Measurements from ENCODE around the gene PAIP2.
A peak's percentile ranks its signal among the peaks of the same experiment; 100 is the strongest.
"Not testable (repeated sequence)": the region's sequence is repeated elsewhere in the genome, so short reads cannot be mapped to it uniquely, and the experiment has no call there.

Gene PAIP2

DNA sequence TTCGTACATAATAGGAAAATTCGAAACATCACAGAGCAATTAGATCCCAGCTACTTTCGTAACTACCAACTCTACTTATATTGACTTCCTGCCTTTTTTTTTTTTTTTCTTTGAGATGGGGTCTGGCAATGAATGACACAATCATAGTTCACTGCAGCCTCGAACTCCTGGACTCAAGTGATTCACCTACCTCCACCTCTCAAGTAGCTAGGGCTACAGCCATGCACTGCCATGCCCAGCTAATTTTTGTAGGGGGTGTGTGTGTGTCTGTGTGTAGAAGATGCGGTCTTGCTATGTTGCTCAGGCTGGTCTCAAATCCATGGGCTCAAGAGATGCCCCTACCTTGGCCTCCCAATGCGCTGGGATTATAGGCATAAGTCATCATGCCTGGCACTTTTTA lies 5.8 kb upstream of the PAIP2 start:
- no peak for DNase-seq

DNA sequence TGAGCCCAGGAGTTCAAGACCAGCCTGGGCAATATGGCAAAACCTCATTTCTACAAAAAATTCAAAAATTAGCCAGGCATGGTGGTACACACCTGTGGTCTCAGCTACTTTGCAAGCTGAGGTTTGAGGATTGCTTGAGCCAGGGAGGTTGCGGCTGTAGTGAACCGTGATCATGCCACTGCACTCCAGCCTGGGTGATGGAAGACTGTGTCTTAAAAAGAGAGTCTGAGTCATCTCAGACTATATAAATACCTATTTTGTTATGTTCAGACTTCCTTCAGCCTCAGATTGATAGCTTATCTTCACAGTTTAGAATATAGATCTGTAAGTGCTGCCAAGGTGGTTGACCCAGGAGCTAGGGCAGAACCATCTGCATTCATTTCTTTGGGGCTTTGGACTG lies 1.6 kb upstream of the PAIP2 start:
- DNase-seq, result no peak

DNA sequence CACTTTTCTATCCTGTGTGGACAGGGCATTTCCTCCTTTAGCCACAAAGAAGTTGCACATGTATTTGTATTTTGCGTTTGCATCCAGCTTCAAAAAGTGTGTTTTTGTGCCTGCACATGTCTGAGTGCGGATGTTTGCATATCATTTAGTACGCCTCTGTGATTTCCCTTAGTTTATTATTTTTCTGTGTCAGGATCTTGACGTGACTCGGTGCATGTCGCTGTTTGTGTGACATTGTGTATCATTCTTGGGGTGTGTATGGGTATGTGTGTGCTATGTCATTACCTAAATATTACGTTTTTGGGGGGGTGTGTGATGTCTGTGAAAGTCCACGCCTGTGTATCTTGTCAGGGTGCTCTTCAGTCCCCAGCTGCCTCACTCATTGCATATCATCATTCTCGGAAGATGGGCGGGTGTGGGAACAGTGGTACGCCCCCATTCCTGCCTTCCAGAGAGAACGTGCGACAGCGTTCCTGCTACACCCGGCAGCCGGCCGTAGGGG lies 416 bp upstream of the PAIP2 start:
- no peak for DNase-seq

DNA sequence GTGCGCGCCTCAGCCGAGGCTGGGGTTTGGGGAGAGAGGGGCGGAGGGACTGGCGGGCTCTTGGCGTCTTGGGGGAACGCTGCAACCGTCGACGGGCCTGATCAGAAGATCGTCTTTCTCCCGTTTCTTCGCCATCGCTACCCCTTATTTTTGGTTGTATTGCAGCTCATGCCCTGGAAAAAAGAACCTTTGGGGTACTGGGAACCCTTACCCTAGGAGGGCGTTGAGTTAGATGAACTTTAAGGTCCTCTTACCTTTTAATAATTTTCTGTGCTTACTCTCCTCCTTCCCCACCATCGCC lies 719 bp downstream of the PAIP2 start:
- DNase-seq, result no peak

DNA sequence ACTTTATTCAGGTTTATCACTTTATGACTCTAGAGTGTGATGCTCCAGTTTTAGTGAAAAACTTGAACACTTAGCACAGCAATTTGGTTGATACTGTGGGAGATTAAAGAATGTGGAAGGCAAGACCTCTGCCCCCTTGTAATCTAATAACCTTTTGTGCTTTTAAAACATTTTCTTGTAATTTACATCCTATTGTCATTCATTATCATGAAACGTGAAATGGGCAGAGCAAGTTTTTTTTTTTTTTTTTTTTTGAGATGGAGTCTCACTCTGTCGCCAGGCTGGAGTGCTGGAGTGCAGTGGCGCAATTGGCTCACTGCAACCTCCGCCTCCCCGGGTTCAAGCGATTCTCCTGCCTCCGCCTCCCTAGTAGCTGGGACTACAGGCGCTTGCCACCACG lies 1.8 kb downstream of the PAIP2 start:
- DNase-seq, result no peak

DNA sequence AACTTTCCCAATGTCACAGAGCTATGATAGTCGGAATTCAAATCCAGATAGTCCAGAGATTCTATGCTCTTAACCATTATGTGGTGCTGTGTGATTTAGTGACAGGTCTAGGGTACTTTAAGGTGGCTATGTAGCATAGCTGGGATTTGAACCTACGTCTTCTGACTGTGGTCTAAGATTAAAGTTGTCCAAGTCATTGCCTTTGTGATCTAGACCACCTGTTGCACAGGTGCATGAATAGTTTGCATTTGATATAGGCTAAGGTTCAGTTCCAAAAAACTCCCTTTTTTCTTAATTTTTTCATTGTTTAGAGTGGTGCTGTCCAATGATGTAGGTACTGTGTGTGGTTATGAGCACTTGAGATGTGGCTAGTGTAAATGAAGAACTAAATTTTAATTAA lies 2.5 kb downstream of the PAIP2 start:
- no peak for DNase-seq

DNA sequence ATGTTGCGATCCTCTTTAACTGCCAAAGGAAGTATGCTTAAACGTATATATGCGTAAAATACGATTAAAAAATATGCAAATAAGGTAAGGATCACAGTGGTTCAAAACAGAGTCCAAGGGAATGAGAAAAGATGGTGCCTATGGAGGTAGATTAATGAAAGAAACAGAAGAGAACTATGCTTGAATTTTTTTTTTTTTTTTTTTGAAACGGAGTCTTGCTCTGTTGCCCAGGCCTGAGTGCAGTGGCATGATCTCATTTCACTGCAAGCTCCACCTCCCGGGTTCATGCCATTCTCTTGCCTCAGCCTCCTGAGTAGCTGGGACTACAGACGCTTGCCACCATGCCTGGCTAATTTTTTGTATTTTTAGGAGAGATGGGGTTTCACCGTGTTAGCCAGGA lies 3.8 kb downstream of the PAIP2 start:
- DNase-seq, result not testable (repeated sequence)

DNA sequence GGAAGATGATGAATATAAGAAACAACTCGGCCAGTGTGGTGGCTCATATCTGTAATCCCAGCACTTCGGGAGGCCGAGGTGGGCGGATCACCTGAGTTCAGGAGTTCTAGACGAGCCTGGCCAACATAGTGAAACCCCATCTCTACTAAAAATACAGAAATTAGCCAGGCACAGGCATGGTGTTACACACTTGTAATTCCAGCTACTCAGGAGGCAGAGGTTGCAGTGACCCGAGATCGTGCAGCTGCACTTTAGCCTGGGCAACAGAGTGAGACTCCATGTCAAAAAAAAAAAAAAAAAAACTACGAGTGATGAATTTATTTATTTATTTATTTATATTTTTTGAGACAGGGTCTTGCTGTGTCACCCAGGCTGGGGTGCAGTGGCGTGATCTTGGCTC lies 6.2 kb downstream of the PAIP2 start:
- DNase-seq, result not testable (repeated sequence)

DNA sequence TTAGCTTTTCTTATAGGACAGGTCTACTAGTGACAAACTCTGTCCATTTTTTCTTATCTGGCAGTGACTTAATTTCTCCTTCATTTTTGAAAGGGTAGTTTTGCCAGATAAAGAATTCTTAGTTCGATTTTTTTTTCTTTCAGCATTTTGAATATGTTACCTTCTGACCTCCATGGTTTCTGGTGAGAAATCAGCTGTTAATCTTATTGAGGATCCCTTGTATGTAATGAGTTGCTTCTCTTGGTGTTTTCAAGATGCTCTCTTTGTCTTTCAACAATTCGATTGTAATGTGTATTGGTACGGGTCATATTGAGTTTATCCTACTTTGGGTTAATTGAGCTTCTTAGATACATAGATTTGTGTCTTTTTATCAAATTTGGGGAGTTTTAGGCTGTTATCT lies 12.5 kb downstream of the PAIP2 start:
- no peak for DNase-seq

DNA sequence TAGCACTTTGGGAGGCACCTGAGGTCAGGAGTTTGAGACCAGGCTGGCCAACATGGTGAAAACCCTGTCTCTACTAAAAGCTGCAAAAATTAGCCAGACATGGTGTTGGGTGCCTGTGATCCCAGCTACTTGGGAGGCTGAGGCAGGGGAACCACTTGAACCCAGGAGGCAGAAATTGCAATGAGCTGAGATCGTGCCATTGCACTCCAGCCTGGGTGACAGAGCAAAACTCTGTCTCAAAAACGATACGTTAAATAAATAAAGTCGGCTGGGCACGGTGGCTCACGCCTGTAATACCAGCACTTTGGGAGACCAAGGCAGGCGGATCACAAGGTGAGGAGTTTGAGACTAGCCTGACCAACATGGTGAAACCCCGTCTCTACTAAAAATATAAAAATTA lies 14.2 kb downstream of the PAIP2 start:
- DNase-seq, result not testable (repeated sequence)

DNA sequence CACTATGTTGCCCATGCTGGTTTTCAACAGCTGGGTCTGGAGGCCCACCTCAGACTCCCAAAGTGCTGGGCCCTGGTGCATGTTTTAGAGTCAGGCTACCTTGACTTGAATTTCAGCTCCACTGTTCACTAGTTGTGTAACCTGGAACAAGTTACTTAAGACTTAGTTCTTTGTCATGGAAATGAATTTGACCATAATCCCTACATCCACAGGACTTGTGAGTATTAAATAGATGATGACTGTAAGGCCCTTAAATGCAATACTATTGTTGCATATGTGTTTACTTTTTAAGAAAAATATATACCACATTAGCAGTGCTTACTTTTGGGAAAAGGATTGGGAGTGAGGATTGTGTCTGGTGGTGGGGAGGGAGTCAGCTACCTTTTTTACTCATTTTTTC lies 16.4 kb downstream of the PAIP2 start:
- DNase-seq, result no peak

DNA sequence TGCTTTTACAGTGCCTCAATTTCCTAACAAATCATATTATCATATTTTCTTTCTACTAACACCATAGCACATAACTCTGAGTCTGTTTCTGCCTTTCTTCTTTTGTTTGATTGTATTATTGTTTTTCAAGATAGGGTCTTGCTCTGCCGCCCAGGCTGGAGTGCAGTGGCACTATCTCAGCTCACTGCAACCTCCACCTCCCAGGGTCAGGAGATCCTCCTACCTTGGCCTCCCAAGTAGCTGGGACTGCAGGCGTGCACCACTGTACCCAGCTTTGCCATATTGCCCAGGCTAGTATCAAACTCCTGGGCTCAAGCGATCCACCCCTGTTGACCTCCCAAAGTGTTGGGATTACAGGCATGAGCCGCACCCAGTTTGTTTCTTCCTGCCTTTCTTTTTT lies 18.7 kb downstream of the PAIP2 start:
- peak; percentile 19 for DNase-seq

DNA sequence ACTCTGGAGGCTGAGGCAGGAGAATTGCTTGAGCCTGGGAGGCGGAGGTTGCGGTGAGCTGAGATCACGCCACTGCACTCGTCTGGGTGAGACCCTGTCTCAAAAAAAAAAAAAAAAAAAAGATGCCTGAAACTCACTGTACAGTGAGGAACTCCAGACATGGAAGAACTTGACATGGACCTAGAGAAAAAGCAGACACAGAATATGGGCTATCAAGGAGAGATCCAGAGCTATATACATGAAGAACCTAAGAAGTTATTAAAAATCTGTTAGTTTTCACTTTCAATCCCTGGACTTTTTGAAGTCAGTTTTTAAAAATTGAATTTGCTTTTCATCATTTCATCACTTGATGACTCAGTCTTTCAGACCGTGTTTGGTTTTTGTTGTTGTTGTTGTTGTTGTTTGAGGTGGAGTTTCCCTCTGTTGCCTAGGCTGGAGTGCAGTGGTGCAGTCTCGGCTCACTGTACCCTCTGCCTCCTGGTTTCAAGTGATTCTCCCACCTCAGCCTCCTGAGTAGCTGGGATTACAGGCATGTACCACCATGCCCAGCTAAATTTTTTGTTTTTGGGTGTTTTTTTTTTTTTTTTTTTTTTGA lies 20.3 kb downstream of the PAIP2 start:
- peak; percentile 2 for DNase-seq

DNA sequence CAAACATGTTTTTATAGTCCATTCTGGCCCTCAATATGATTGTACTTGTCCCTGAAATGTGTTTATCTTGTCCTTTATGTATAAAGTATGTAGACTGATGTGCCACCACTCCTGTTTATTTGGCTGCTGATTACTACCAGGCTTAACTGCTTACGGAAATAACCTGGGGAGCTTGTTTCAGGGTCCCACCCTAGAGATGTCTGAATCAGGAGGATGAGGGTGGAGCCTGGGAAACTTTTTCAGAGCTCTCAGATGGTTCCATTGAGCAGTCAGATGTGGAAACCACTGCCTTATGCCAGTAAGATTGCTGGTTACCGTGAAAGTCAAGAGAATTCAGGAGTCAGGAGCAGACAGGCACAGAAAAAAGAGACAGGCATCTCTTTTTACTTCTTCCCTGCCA lies 22.3 kb downstream of the PAIP2 start:
- peak; percentile 19 for DNase-seq

DNA sequence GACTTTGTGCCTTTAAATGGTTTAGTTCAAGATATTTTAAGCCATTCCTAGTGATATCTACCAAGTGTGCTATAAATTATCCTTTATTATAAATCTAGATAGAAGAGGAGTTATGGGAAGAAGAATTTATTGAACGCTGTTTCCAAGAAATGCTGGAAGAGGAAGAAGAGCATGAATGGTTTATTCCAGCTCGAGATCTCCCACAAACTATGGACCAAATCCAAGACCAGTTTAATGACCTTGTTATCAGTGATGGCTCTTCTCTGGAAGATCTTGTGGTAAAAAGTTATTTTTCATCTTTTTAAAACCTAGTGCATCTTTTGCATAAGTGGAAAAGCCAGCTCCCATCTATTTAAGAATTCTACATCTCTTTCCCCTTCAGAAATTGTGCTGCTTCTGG lies 22.8 kb downstream of the PAIP2 start:
- no peak for DNase-seq

DNA sequence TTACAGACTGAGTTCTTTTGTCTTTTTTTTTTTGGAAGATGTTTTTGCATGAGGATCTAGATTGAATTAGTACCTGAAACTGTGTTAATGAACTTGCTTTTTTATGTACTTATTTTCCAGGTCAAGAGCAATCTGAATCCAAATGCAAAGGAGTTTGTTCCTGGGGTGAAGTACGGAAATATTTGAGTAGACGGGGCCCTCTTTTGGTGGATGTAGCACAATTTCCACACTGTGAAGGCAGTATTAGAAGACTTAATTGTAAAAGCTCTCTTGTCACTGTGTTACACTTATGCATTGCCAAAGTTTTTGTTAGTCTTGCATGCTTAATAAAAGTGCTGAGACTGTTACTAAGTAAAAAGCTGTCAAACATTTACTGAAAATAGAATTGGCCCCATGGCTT lies 27.0 kb downstream of the PAIP2 start:
- DNase-seq, result peak; percentile 17

DNA sequence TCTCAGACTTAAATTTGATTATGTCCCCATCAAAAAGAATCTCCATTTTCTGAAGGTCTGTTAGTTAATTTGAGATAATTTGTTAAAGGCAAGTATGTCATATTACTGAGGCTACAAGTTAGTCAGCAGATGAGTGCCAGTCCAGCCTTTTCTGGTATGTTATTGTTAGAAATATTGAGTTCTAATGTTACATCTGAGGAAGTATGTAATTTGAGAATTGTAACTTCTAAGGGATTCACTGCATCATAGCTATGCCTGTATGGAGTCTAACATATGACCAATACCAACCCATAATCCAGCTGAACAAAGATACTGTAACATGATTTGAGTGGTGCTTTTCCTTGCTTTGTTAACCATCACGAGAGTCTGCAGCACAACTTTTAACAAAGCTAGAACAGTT lies 27.5 kb downstream of the PAIP2 start:
- no peak for DNase-seq

DNA sequence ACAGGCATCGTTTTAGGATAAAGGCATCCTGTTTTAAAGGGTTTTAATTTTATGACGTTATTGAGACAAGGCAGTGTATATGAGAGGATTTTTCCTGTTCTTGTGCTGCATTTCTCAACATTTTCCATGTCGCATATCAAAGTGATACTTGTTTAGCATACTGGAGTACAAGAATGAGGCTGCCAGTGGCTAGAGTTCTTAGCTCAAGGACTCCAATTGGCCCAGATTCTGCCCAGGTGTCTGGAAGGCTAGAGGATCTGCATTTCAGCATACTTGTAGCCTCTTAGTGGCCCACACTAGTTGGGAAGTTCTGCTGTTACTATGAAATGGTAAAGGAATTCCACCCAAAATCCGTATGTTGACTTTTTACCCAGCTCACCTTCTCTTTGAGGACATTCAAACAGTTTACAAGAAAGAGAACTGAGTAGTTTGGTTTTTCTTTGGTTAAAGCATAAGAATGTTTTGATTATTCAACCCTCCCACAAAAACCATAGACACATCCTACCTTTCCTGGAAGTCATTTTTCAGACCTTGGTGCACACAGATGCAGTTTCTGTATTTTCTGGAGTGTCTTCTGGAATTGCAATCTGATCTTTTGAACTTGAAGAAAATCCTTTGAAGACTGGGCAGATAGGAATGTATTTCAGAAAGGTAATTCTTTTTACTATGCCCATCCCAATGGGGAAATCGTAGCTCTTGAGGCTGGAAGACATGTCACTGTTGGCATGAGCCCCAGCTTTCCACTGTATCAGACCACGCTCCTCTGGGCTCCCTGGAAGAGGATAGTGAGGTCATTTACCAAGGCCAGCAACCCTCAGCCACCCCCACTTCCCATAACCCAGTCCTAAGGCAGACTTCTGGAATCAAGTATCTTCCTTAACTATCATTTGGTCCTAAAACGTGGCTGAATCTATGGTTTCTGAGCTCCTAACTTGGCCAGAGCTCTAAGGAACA lies 30.1 kb downstream of the PAIP2 start:
- peak; percentile 25 for DNase-seq

DNA sequence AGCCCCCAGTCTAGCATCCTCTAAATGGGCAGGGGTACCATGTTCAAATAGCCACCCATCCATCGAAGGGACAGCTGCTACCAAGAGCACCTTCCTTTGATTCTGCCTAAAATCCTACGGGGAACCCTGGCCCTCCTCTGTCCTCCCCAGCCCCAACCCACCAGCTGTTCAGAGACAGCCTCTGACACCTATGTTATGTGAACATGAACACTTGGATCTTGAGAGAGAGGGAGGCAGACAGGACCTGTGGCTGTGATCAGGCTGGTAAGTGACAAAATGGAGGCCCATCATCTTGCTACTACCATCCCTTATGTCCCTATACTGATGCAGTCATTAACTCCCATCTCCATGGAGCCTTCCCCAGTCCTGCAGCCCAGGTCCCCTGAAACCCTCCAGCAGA lies 33.3 kb downstream of the PAIP2 start:
- peak; percentile 21 for DNase-seq

DNA sequence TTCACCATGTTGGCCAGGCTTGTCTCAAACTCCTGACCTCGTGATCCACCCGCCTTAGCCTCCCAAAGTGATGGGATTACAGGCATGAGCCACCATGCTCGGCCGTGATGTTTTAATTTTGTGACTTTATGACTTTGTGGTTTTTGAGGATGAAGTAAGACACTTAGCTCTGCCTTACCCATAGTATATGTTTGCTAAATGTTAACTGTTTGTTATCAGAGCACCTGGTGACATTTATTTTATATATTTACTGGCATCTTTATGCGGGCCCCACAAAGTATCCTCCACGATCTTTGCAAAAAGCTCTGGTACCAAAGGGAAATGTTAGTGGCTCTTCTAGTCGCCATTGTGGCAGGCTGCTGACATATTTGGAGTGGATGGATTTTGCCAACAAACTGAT lies 34.7 kb downstream of the PAIP2 start:
- no peak for DNase-seq

DNA sequence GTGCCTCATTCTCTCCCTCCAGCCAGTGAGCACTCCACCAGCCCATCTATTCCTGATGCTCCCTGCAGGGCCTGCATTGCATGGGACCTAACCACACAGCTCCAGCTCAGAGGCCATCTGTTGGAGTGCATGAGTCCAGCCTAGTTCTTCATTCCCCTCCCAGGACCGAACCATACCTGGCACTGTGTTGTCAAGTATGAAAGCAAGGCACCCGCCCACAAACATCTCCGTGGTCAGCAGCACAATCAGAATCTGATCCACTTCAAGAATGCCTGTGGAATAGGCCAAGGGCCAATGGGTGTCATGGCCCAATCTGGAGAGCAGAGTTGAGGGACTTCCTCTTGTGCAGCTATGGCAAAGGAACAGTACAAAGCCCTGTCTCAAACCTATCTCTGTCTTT lies 35.6 kb downstream of the PAIP2 start:
- no peak for DNase-seq

DNA sequence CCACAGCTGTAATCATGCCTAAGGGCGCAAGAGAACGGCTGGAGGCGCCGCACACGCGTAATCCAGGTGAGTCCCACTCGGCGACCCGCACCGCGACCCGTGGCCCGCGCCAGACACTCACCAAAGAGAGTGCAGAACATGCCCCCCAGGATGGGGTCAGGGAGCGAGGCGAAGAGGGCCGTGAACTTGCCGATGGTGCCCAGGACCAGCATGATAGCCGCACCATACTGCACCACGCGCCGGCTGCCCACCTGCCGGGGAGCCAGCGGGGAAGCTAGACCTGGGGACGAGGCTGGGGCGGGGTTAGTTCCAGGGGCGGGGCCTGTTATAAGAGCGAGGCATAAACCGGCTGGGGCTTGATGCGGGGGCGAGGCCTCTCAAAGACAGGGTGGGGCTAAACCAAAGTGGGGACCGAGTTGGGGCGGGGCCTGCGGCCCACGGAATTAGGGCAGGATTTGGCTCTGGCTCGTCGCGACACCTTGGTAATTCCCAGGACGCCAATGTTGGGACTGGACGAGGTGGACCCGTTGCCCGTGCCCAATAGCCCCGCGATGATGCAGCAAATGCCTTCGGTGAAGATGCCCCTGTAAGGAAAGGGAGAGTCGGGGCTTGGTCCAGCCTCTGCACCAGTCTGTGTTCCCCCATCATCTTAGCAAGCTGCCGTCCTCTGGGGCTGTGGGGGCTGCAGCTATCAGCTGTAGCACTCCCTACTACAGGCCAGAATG lies 36.6 kb downstream of the PAIP2 start:
- no peak for DNase-seq

DNA sequence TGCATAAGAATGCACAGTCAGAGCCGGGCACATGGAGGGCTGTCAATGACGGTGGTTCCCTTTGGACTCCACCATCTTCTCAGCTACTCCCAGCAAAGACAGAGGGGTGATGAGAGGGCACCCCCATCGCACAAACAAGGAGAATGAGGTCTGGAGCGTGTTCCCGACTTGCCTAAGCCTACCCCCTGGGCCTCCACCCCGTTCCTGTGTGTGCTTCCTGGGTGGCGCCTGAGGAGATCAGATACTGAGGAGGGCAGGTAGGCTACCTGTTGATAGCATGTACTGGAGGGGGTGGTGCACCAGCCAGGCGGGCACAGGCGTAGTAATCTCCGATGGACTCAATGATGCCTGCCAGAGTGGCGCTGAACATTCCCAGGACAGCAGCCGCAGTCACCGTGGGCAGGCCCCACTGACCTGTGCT lies 37.3 kb downstream of the PAIP2 start:
- DNase-seq, result no peak
